ENCODE data around the gene SMIM11. TPM values are rescaled to one million over a fixed set of nuclear protein-coding genes. Genes with fewer than 3 reads are reported as not detected.
A peak's percentile ranks its signal among the peaks of the same experiment; 100 is the strongest.
"Not testable (repeated sequence)": the region's sequence is repeated elsewhere in the genome, so short reads cannot be mapped to it uniquely, and the experiment has no call there.

SMIM11 gene, protein sequence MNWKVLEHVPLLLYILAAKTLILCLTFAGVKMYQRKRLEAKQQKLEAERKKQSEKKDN
- 3.5 TPM for total RNA-seq

DNA sequence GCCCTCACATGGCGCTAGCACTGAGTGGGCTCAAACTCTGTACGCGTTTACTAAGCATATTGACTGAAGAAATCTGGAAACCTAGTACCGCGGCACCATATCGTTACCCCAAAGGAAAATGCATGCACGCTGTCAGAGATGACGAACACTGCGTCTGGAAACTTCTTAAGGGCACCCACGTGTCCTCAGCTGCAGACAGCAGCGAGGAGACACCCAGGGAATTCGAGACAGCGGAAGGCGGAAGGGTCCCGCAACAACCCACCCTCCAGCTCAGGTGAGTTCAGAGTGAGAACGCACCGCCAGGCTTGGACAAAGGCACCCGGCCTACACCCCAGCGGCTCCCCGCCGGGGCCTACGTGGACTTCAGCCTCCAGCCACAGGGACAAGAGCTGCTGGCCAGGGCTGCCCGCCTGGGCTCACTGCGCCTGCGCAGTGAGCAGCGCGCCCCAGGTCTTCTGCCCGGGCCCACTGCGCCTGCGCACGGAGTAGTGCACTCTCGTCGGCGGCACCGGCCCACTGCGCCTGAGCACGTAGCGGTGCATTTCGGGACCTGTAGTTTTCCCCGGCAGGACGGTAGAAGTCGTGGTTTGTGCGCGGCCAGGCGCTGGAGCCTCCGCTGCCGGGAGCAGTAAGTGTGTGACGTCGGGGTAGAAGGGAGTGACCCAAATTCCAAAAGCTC, at the start of gene SMIM11:
TSS of gene SMIM11 (plus strand) at position 568 of the 679 bp plus-strand sequence. CDS start 3,998 bp downstream, outside the sequence.
- DNase-seq (ENCODE audit: low read depth in 2 of 3, low spot score in 2 of 3) = not testable (repeated sequence)

DNA sequence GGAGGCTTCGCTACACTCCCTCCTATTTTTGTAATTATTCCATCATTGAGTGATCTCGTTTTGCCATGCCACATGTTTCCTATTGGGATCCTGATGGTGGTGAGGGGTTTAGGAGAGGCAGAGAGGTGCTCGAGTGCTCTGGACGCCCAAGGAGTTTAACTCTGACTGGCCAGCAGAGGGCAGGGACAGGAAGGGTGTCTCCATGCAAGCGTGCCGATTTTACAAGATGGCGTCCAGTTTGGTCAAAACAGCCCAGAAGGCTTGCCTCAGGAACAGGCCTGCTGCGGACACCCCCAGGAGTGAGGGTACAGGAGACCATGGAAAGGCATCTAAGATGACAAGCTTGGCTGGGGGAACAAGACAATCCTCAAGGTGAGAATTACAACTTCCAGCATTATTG, 45.3 kb upstream of the SMIM11 start:
- DNase-seq (ENCODE audit: low read depth in 2 of 3, low spot score in 2 of 3) = no peak

DNA sequence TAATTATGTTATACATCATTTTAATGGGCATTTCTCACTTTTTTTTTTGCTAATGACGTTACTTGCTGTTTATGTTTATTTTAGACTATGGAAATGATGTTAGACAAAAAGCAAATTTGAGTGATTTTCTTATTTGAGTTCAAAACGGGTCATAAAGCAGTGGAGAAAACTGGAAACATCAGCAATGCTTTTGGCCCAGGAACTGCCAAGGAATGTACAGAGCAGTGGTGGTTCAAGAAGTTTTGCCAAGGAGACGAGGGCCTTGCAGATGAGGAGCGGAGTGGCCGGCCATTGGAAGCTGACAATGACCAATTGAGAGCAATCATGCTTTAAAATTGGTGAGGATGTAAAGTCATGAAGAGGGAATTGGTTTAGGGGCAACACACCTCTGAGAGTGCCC, 43.6 kb upstream of the SMIM11 start:
- no peak for DNase-seq (ENCODE audit: low read depth in 2 of 3, low spot score in 2 of 3)

DNA sequence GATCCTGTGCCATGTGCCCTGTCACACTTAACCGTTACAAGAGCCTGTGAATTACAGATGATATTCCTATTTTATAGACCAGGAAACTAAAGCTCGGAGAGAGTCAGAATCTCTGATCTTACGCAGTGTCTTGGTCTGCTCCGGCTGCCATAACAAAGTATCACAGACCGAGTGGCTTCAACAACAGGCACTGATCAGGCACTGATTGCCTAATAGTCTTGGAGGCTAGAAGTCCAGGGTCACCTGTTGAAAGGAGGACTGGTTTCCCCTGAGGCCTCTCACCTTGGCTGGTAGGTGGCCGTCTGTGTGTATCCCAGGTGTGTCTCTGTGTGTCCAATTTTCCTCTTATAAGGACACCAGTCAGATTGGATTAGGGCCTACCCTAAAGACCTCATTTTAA, 43.0 kb upstream of the SMIM11 start:
- DNase-seq (ENCODE audit: low read depth in 2 of 3, low spot score in 2 of 3) = no peak

DNA sequence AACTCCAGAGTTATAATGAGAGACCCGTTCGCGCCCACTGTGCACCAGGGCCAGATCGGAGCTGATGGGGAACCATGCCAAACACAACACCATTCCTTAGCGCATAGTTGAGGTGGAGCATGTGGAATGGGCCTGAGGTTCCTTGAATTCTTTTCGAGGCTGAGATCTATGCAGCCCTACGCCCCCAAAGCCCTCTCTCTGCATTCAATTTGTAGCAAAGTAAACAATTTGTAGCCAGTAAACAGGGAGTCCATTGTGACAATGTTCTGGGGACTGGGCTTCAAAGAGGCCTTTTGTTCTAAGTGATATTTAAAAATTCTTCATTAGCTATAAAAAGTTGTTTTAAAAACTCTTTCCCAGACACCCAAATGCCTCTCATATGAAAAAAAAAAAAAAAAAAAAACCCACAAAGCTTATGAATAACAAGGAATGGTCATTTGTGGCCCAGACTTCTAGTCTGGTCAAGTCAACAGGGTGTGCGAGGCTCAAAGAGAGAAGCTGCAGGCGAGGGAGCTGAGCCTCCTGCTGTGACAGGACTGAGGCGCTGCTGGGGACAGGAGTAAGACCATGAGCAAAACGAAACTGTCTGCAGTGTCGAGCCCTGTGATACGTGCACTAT, 42.1 kb upstream of the SMIM11 start:
- no peak for DNase-seq (ENCODE audit: low read depth in 2 of 3, low spot score in 2 of 3)

DNA sequence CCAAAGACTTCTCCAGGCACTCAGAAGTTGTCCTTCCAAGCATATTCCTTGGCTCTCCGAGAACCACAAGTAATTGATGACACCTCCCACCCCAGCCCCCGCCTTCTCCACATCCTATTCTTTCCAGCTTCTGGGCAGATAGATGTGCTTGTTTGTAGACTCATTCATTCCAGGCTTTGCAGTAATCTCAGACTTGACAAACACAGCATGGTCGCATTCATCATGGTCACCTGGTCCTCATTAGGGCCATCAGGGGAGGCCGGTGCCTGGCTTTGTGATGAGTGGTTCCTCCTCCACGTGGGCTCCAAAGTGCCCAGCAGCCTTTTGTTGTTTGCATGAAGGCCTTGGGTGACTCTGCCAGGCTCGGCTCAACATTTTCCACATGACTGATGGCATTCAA, 40.0 kb upstream of the SMIM11 start:
- DNase-seq (ENCODE audit: low read depth in 2 of 3, low spot score in 2 of 3) = no peak

DNA sequence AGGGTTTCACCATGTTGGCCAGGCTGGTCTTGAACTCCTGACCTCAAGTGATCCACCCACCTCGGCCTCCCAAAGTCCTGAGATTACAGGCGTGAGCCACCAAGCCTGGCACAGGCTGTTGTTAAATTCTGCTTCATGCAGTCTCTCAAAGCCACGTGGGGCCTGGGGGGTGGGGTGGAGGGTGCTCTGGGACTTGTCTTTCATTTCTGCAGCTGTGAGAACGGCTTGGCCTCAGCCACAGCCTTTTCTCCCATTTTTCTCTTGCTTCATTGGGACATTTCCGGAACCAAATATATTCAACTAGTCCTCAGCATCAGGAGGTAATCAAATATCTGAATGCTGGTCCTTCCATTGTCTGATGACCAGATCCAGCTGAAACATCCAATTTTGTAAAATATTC, 39.1 kb upstream of the SMIM11 start:
- DNase-seq (ENCODE audit: low read depth in 2 of 3, low spot score in 2 of 3) = no peak

DNA sequence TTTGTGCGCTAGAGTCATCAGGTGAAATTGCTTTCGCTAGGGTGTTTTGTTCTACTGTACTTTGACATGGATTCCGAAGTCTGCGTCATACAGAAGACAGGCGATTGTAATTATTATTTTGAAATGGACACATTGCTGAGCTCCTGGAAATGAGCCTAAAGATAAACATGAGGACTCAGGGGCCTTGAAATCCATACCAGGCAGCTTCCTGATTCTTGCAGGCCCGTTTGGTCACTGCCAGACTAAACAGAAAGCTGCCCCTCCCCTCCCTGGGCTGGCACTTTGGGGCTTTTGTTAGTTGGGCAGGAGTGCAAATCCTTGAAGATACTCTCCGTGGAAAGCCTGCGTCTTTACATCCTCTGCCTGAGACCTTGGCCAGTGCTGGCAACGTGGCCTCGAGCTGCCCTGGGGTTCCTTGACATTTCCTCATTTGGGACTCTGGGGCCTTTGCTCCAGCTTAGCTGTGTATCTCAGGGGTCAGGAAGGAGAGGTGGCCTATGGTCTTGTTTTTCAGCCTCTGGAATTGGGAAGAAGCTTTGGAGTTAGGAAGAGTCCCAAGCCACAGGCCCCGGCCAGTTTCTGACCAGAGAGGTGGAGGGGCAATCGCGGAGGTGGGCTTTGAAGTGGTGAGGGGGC, 38.4 kb upstream of the SMIM11 start:
- DNase-seq (ENCODE audit: low read depth in 2 of 3, low spot score in 2 of 3) = no peak

DNA sequence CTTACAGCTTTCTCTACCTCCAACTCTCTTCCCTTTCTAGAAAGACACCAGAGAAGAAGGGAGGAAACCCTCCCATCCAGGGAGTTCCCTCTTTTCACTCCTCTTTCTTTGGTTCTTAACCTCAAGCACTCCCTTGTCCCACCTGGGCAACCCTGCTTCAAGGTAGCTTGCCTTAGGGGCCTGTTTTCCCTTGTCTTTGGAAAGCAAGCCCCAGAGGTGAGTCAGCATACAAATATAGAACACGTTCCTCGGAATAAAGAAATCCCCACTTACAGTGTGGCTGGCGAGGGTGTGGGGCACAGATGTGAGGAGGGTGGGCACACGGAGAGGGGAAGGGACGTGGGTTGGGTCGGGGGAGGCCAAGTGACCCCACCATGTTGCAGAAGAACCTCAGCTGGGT, 37.6 kb upstream of the SMIM11 start:
- no peak for DNase-seq (ENCODE audit: low read depth in 2 of 3, low spot score in 2 of 3)

DNA sequence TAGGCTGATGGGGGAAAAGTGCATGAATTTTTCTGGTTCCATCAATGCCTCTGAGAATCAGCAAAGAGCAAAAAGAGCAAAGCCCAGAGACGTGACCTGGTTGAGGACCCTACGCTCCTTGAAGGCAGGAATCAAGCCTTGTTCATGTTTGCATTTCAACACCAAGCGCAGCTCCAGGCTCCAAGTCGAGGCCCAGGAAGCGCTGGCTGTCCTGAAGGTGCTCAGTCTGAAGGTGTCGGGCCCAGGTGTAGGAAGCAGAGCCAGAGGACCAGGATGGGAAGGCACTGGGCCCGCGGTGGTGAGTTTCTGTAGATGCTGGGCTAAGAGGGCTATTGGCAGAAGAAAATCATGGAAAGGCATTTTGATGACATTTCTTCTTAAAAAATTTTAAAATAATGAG, 37.1 kb upstream of the SMIM11 start:
- no peak for DNase-seq (ENCODE audit: low read depth in 2 of 3, low spot score in 2 of 3)

DNA sequence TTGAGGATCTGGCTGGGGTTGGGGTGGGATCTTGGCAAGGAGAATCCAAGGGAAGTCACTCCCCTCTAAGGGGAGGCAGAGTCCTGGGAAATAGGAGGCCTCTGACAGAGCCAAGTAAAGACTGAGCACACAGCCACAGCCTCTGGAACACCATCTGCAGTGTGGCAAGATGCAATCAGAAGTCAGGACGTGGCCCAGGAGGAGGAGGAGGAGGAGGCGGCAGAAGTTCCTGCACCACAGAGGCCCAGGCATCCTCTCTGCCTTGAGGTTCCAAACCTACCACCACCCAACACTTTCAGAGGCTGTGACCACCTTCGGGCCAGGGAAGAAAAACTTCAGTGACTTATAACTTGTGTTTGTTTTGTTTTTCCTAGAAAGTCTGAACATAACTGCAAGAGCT, 35.2 kb upstream of the SMIM11 start:
- DNase-seq (ENCODE audit: low read depth in 2 of 3, low spot score in 2 of 3) = no peak

DNA sequence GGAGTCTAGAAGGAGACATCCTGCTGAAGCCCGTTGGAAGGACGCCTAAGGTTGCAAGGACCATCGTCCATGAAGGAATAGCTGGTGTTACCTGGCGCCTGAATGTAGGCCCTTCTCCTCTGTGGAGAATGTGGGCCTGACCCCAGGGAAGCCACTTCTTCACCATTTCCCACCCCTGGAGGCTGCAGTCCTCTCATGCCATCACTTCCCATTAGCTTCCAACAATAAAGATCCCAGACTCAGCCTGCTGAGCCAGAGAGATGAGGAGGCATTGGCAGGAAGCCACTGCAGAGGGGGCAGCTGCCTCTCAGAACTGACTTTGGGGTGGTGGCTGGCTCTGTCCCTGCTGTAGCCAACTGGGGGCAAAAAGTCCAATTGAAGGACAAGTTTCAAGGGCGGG, 32.8 kb upstream of the SMIM11 start:
- no peak for DNase-seq (ENCODE audit: low read depth in 2 of 3, low spot score in 2 of 3)

DNA sequence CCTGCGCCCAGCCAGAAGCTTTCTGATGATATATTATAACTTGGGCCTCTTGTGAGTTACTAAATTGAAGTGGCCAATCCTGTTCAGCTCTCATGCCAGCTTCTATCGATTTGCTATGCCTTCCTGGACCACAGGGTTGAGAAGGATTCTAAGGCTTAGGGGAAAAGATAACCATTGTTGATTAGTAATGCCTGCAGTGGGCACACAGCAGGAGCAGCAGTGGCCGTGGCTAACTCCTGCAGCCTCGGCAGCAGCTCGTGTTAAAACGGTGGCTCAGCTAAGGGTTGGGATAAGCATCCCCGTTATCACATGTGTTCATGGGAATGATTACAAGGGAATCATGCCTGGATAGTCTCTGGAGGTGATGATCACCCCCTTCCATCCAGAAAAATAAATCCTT, 32.0 kb upstream of the SMIM11 start:
- DNase-seq (ENCODE audit: low read depth in 2 of 3, low spot score in 2 of 3) = no peak

DNA sequence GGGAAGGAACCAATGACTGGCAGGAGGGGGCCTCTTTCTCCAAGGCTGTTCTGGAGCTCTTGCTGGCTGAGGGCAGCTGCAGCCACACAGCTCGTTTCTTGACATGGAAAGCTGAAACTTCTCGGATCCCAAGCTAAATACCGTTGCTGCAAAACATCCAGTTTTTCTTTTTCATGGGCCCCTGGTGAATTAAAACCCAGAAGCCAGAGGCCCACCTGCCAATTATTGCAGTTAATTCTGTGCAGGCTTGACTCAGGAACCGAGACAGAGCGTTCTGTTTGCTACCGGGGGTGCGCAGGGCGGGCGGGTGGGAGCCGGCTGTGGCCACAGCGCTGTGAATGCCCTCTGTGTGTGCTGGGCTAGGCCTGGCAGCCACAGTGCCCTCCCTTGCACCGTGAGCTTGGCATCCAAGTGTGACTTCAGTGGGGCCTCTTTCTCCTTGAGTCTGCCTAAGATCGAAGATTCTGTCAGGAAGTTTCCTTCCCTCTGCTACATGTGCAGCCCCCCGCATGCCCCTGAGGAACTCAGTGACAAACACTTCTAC, 31.4 kb upstream of the SMIM11 start:
- no peak for DNase-seq (ENCODE audit: low read depth in 2 of 3, low spot score in 2 of 3)

DNA sequence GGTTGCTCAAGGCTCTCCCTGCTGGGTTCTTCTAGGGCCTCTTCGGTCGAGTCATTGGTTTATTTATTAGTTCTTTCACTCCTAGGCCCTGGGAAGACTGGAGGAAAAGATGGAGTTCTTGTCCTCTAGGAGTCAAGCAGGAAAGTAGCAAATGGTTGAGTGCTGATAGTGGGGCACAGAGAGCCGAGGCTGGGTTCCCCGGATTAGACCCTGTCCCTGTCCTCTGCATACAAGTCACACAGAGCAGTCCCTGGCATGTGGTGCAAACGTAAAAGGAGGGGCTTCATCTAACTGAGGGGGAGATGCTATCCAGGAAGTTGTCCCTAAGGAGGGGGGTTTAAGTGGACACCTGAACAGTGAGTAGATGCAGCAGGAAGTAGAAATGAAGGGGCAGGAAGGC, 30.7 kb upstream of the SMIM11 start:
- DNase-seq (ENCODE audit: low read depth in 2 of 3, low spot score in 2 of 3) = no peak

DNA sequence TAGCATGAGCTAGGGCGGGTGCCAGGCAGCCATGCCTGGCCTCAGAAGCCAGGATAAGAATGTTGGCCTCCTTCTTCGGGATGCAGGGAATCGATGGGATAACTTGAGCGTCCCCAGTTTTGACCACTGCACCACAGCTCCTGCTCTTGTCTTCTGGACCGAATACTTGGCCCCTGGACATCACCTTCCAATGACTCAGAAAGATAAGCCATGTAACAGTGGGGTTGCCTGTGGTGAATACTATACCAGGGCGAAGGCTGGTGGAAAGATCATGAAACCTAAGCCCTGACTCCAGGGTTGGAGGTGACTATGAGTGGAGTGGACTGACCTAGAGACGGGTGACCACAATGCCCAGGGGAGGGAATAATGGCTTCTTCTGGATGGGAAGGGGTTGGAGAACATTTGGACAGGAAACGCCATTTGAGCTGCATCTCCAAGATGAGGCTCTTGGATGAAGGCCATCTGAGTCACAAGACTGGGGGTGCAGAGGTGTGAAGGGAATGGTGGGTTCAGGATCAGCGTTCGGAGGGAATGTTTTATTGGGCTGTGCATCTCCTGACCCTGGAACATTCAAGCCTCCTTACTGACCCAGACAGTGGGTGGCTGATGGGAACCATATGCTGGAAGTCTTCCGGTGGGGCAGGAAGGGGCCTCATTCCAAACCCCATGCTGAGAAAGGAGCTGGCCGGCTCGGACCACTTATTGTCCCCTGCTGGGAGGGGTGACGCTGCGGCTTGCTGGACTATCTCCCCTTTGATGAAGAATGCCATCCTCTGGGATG, 30.0 kb upstream of the SMIM11 start:
- DNase-seq (ENCODE audit: low read depth in 2 of 3, low spot score in 2 of 3) = no peak

DNA sequence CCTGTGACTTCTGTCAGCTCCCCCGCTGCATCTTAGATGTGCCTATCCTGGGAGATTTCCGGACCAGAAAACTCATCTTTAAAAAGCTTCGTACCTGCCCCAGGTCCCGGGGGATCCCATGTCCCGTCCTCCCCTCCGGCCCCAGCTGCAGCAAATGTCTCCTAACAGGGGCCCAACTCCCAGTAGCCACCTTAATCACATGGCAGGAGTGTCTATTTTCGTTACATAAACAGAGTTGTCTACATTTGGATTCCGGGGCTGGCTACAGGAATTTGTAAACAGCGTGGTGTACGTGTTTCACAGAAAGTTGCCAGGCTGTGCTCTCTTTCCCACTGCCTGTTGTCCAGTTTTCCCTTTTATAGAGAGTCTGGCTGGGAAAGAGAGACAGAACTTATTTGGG, 29.4 kb upstream of the SMIM11 start:
- DNase-seq (ENCODE audit: low read depth in 2 of 3, low spot score in 2 of 3) = no peak

DNA sequence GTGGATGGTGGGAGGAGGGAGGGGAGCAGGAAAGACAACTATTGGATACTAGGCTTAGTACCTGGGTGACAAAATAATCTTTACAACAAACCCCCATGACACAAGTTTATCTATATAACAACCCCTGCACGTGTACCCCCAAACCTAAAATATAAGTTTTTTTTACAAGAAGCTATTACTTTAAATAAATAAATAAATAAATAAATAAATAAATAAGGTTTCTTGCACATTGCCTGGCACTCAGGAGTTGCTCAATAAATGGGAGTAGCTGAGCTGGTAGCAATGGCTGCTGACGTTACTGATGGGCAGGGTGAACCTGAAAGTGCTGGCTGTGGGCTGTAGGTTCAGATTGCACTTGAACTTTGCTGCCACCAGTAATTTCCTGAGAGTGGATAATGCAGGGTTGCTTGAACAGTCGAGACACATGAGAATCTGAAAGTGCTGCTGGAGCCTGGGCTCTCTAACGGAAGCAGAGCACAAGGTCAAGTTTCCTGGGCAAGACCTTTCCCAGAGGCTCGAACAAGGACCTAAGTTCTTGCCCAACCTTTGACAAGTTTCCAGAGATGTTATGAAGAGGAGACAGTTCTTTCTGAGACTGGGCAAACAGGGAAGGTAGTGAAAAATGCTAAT, 26.3 kb upstream of the SMIM11 start:
- no peak for DNase-seq (ENCODE audit: low read depth in 2 of 3, low spot score in 2 of 3)

DNA sequence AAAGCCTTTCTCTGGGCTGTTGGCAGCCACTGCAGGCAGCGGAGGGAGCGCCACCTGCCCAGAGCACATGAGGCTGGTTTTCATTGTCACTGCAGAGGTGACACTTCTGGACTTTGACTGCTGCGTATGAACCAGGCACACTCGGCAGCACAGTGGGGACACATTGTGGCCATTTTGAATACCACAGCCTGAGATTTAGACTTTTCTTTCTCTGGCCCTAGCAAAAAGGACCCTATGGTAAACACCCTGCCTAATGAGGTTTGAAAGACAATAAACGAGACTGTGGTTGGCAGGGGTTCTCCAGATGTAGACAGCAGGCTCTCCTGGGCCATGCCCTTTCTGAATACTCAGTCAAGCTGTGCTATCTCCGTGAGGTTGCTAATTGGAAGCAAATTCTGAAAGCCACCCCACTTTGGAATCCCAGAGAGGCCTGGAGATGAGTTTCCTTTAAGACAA, 23.5 kb upstream of the SMIM11 start:
- peak in 2 of 3 donors; percentile 56 to 79 for DNase-seq (ENCODE audit: low read depth in 2 of 3, low spot score in 2 of 3)

DNA sequence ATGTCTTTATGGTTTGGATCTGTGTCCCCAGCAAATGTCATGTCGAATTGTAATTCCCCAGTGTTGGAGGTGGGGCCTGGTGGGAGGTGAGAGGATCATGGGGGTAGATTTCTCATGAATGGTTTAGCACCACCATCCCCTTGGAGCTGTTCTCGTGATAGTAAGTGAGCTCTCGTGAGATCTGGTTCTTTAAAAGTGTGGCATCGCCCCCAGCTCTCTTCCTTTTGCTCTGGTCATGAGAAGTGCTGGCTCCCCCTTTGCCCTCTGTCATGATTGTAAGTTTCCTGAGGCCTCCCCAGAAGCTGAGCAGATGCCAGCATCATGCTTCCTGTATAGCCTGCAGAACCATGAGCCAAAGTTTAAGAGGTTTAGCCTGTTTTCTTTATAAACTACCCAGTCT, 22.8 kb upstream of the SMIM11 start:
- DNase-seq (ENCODE audit: low read depth in 2 of 3, low spot score in 2 of 3) = no peak

DNA sequence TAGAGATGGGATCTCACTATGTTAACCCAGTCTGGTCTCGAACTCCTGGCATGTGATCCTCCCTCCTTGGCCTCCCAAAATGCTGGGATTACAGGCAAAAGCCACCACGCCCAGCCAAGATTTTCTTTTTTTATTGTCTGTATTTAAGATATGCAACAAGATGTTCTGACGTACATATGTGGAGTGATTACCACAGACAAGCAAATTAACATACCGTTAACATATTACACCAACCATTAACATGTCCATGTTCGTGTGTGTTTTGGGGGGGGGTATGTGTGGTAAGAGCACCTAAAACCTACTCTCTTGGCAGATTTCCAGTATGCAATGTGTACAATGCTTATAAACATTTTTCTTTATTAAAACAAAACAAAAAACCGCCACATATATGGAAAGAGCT, 22.1 kb upstream of the SMIM11 start:
- no peak for DNase-seq (ENCODE audit: low read depth in 2 of 3, low spot score in 2 of 3)

Data from hematopoietic multipotent progenitor cell (in vitro differentiated cells).